ENCODE data around the gene MRPS21. TPM values are rescaled to one million over a fixed set of nuclear protein-coding genes. Genes with fewer than 3 reads are reported as not detected.
A peak's percentile ranks its signal among the peaks of the same experiment; 100 is the strongest.

The MRPS21 gene
- total and polyA plus RNA-seq, 2 experiments from 2014 or later, result 89.9 to 126 TPM

- no peaks in the 10 kb centered on the region for H3K27me3 ChIP-seq
- H3K4me1 ChIP-seq (ENCODE audit: low read depth), result peaks cover 6% of the 10 kb centered on the region
- peak overlapping the region; percentile 34 for H3K4me3 ChIP-seq
- no peak for TF ChIP-seq CTCF (IDR thresholded peaks at IDR 0.05; ENCODE audit: low read depth, low read length)
- DNase-seq (ENCODE audit: low read depth in 1 of 2, low spot score in 1 of 2), result no peak
- peaks cover 20% of the 10 kb centered on the region for H3K36me3 ChIP-seq
- H3K9me3 ChIP-seq (ENCODE audit: low read depth), result no peaks in the 10 kb centered on the region
- no peak overlapping the region for H3K27ac ChIP-seq
Observed at GRCh38 chr1:150283260-150283659, 10.4 kb upstream of the MRPS21 start.

- no peak for TF ChIP-seq CTCF (IDR thresholded peaks at IDR 0.05; ENCODE audit: low read depth, low read length)
- H3K27ac ChIP-seq, result no peak overlapping the region
- H3K36me3 ChIP-seq, result peaks cover 20% of the 10 kb centered on the region
- H3K4me3 ChIP-seq, result no peak overlapping the region
- H3K27me3 ChIP-seq, result no peaks in the 10 kb centered on the region
- no peak for DNase-seq (ENCODE audit: low read depth in 1 of 2, low spot score in 1 of 2)
- no peaks in the 10 kb centered on the region for H3K9me3 ChIP-seq (ENCODE audit: low read depth)
- peaks cover 6% of the 10 kb centered on the region for H3K4me1 ChIP-seq (ENCODE audit: low read depth)
Observed at GRCh38 chr1:150288382-150288781, 5.3 kb upstream of the MRPS21 start.

- peaks cover 20% of the 10 kb centered on the region for H3K36me3 ChIP-seq
- TF ChIP-seq CTCF (IDR thresholded peaks at IDR 0.05; ENCODE audit: low read depth, low read length), result no peak
- H3K4me3 ChIP-seq, result no peak overlapping the region
- H3K27ac ChIP-seq, result no peak overlapping the region
- no peaks in the 10 kb centered on the region for H3K27me3 ChIP-seq
- DNase-seq (ENCODE audit: low read depth in 1 of 2, low spot score in 1 of 2), result no peak
- H3K9me3 ChIP-seq (ENCODE audit: low read depth), result no peaks in the 10 kb centered on the region
- peaks cover 5% of the 10 kb centered on the region for H3K4me1 ChIP-seq (ENCODE audit: low read depth)
Observed at GRCh38 chr1:150288822-150289221, 4.8 kb upstream of the MRPS21 start.

GRCh38 chr1:150295476-150295875, 1.8 kb downstream of the MRPS21 start:
- no peak for DNase-seq (ENCODE audit: low read depth in 1 of 2, low spot score in 1 of 2)
- H3K4me3 ChIP-seq, result no peak overlapping the region

GRCh38 chr1:150299716-150300115, 6.1 kb downstream of the MRPS21 start:
- H3K4me3 ChIP-seq, result no peak overlapping the region
- no peaks in the 10 kb centered on the region for H3K27me3 ChIP-seq
- peaks cover 17% of the 10 kb centered on the region for H3K36me3 ChIP-seq
- DNase-seq (ENCODE audit: low read depth in 1 of 2, low spot score in 1 of 2), result no peak
- no peak for TF ChIP-seq CTCF (IDR thresholded peaks at IDR 0.05; ENCODE audit: low read depth, low read length)
- H3K4me1 ChIP-seq (ENCODE audit: low read depth), result no peaks in the 10 kb centered on the region
- no peak overlapping the region for H3K27ac ChIP-seq
- H3K9me3 ChIP-seq (ENCODE audit: low read depth), result no peaks in the 10 kb centered on the region

More at GRCh38 chr1:150295476-150295875, 1.8 kb downstream of the MRPS21 start:
- Histone ChIP-seq H3K27me3 (no peaks in the 10 kb centered on the region), H3K9me3 (ENCODE audit: low read depth) (no peaks in the 10 kb centered on the region), H3K36me3 (peaks cover 8% of the 10 kb centered on the region), H3K4me1 (ENCODE audit: low read depth) (peaks cover 7% of the 10 kb centered on the region), H3K27ac (no peak overlapping the region)
- TF ChIP-seq CTCF (IDR thresholded peaks at IDR 0.05; ENCODE audit: low read depth, low read length), result no peak

- Histone ChIP-seq H3K4me1 (ENCODE audit: low read depth) (no peaks in the 10 kb centered on the region), H3K27me3 (no peaks in the 10 kb centered on the region), H3K27ac (no peak overlapping the region), H3K9me3 (ENCODE audit: low read depth) (no peaks in the 10 kb centered on the region), H3K36me3 (peaks cover 22% of the 10 kb centered on the region), H3K4me3 (no peak overlapping the region)
- no peak for TF ChIP-seq CTCF (IDR thresholded peaks at IDR 0.05; ENCODE audit: low read depth, low read length)
- DNase-seq (ENCODE audit: low read depth in 1 of 2, low spot score in 1 of 2), result no peak
Observed at GRCh38 chr1:150302338-150302737, 8.7 kb downstream of the MRPS21 start.

Data from cardiac muscle cell (in vitro differentiated cells and primary cell).